Islet precursor cell (in vitro differentiated cells): Measurements from ENCODE around the gene SMIM23.

Source experiments
- DNase-seq: peaks from one replicate; pipeline ENCODE4 v3.0.0-alpha.2; 2018

Gene SMIM23

GRCh38 chr5:171821286-171821685, 35.7 kb downstream of the SMIM23 start:
- no peak for DNase-seq

DNA sequence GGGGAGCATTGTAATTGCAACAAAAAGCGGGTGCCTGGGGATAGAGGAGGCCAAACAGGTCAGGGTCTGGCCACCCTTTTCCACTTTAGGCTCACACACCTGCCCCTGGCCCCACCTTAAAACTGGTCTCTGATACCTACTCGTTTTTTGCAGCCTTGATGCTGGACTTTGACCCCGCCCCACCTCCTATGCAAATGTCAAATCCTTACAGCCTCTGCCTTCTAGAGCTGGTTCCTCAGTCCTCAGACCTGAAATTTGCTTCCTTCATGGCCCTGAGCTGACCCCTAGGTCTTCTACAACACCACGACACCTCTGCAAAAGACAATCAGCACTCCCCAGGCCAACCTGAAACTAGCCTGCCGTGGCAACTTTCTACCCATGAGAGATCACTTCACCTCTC, 37.7 kb downstream of the SMIM23 start:
- DNase-seq = no peak

DNA sequence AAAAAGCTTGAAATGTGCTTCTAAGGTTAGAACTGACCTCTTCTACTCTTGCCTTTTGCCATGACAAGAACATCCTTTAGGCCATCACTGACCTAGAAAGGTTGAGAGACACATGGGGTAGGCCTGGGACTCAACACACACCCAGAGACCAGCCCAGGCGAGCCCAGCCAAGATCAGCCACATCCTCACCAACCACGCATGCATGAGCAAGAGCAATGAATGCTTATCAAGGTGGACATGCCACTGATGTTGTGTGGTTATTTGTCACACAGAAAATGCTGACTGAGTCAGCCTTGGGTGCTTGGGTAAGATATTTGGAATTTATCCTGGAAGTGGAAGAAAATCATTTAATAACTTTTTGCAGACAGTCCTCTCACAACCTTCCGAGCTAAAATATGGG, 39.4 kb downstream of the SMIM23 start:
- no peak for DNase-seq

- DNase-seq = no peak
Measured at GRCh38 chr5:171826132-171826531, 40.5 kb downstream of the SMIM23 start.

DNA sequence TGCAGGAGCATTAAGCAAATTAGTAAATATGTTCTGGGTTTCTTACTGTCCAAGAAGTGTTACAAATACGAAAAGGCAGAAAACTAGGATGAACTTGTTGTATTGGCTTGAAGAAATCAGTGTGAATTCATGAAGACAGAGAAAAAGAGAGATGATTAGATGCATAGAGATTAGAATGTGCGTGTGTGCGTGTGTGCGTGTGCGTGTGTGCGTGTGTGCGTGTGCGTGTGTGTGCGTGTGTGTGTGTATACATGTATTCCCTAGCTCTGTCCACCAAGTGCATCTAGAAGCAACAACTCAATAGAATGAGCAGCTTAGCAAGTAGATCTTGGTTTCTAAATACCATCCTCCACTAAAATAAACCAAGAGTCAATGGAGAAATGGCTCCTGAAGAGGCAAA, 41.5 kb downstream of the SMIM23 start:
- DNase-seq = no peak

DNA sequence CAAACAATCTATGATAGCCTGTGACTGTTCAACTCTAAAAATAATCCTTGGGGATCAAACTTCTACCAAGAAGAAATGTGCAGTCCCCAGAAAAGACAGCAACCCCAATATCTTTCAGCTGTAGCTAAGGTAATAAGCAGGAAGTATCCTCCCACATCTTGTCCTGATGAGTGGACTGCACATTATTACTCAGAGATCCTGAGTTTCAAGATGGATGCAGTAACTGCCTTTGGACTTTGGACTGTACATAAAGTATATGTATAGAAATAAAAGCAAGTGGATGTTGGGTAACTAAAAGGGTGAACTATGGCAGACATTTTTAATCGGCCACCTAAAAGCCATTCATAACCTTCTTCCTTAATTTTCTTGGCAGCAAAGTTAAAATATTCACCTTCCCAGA, 45.1 kb downstream of the SMIM23 start:
- DNase-seq = no peak

DNA sequence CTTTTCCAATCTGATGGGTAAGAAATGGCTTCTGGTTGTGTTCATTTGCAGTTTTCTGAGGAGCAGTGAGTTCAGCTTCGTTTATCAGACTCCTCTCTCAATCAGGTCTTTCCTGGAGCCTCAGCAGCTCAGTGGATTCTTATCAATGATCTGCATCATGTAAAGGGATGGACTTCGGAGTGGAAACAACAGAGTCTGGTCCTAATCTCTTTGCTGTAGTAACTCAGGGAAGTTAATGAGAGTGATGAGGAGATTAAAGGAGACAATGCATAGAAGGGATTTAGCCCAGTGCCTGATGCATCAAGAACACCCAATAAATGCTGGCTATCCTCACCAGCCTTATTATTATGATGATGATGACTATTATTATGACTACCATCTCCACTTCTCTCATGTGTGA, 47.2 kb downstream of the SMIM23 start:
- DNase-seq = no peak

- no peak for DNase-seq
Measured at GRCh38 chr5:171834461-171834860, 48.8 kb downstream of the SMIM23 start.

GRCh38 chr5:171835066-171835465, 49.4 kb downstream of the SMIM23 start:
- DNase-seq = no peak

- no peak for DNase-seq
Measured at GRCh38 chr5:171837522-171837921, 51.9 kb downstream of the SMIM23 start.

- DNase-seq = no peak
Measured at GRCh38 chr5:171838066-171838465, 52.4 kb downstream of the SMIM23 start.

DNA sequence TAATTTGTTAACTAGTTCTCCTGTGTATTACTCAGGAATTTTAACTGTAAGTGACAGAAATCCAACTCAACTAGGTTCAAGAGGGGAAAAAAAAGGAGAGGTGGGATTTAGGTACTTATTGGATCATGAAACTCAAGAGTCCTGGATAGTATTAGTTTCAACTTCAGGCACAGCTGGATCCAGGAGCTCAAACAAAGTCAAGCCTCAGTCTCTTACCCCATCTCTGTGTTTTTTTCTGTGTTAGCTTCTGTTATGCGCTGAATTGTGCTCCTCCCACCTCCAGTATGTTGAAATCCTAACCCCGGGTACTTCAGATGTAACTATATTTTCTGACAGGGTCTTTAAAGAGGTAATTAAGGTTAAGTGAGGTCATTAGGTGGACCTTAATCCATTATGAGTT, 53.5 kb downstream of the SMIM23 start:
- DNase-seq = no peak

DNA sequence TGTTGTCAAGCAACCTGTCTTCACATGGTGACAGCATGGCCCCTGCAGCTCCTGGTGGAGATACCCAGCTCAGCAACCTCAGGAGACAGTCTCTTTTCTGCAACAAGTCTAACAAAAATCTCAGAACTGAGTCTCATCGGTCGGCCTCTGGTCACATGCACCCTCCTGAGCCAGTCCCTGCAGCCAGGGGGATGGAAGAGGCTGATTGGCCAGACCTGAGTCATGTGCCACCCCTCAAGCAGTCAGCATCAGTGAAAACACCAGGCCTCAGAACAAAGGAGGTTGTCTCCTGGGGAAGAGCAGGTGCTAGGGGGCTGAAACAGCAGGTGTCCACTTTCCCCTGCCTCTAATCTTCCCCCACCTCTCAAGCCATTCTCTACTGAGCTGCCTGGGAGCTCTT, 54.4 kb downstream of the SMIM23 start:
- DNase-seq = no peak
